A673 (cell line): ENCODE measurements around the gene FAM162B. TPM values are rescaled to one million over a fixed set of nuclear protein-coding genes. Genes with fewer than 3 reads are reported as not detected.
"Not testable (repeated sequence)": the region's sequence is repeated elsewhere in the genome, so short reads cannot be mapped to it uniquely, and the experiment has no call there.

Source experiments
- BruUV-seq: library from RNA; stranded (reverse); fragments of 400-500 nt; replicated peaks from 2 replicates; lab custom pipeline; 2021; lab: Mats Ljungman, UMichigan
- CTCF ChIA-PET: fragments of 300-600 bp; sonication (Branson Sonifier 250); formaldehyde crosslinking; loops from one replicate; lab custom pipeline; 2022; ENCODE audit warnings: antibody characterized with exemption; lab: Charles Lee
- POLR2A ChIA-PET: fragments of 300-600 bp; sonication (Branson Sonifier 250); formaldehyde crosslinking; loops from one replicate; lab custom pipeline; 2022; ENCODE audit warnings: antibody characterized with exemption; ENCODE audit not compliant: low non-redundant PET; lab: Charles Lee
- DNase-seq: peaks from one replicate; pipeline ENCODE4 v3.0.0-alpha.2; 2015; ENCODE audit warnings: low spot score
- H3K27ac ChIP-seq: fragments of 200-600 bp; sonication (generic); 2 replicates; pipeline ENCODE4 v1.5.1; 2016; ENCODE audit warnings: mixed run types, low read depth, mild to moderate bottlenecking, mixed read lengths, antibody characterized with exemption, low read length; ENCODE audit not compliant: poor library complexity, severe bottlenecking
- H3K27me3 ChIP-seq: fragments of 200-600 bp; sonication (generic); replicated peaks from 2 replicates; pipeline ENCODE4 v1.6.1; 2017; ENCODE audit warnings: mixed run types, low read depth, mild to moderate bottlenecking, mixed read lengths, antibody characterized with exemption, low read length; ENCODE audit not compliant: insufficient read depth, poor library complexity
- H3K36me3 ChIP-seq: fragments of 200-600 bp; sonication (generic); 2 replicates; pipeline ENCODE4 v1.6.1; 2016; ENCODE audit warnings: mixed run types, mild to moderate bottlenecking, mixed read lengths, antibody characterized with exemption, low read length; ENCODE audit not compliant: insufficient read depth, poor library complexity, severe bottlenecking
- H3K4me1 ChIP-seq: fragments of 200-600 bp; sonication (generic); 2 replicates; pipeline ENCODE4 v1.6.1; 2017; ENCODE audit warnings: mixed run types, mild to moderate bottlenecking, mixed read lengths, antibody characterized with exemption, low read length; ENCODE audit not compliant: insufficient read depth, poor library complexity, severe bottlenecking
- H3K4me3 ChIP-seq: fragments of 200-600 bp; sonication (generic); 2 replicates; pipeline ENCODE4 v1.5.1; 2016; ENCODE audit warnings: low read depth, mixed run types, mild to moderate bottlenecking, mixed read lengths, low read length; ENCODE audit not compliant: poor library complexity, severe bottlenecking
- H3K9me3 ChIP-seq: fragments of 200-600 bp; sonication (generic); 2 replicates; pipeline ENCODE4 v1.6.1; 2016; ENCODE audit warnings: mixed run types, low read depth, mild to moderate bottlenecking, mixed read lengths, antibody characterized with exemption, low read length; ENCODE audit not compliant: poor library complexity, severe bottlenecking
- CTCF ChIP-seq: fragments of 300-800, 200-600 bp; sonication (generic); conservative IDR thresholded peaks from 2 replicates; pipeline ENCODE4 v1.5.1; 2017; ENCODE audit warnings: low read depth, mild to moderate bottlenecking, antibody characterized with exemption, low read length, moderate library complexity, mixed read lengths
- EZH2 ChIP-seq: fragments of 200-600 bp; sonication (generic); IDR thresholded peaks from 2 replicates; pipeline ENCODE4 v1.6.1; 2017; ENCODE audit warnings: borderline replicate concordance, low read depth, mild to moderate bottlenecking, mixed read lengths, antibody characterized with exemption, low read length; ENCODE audit not compliant: poor library complexity, severe bottlenecking
- intact Hi-C: fragments of 100-400 bp; cut with micrococcal nuclease; formaldehyde crosslinking; loops from one replicate; pipeline ENCODE4 v1.10.0; 2022; ENCODE audit not compliant: unreplicated experiment
- total RNA-seq: library from RNA; stranded (reverse); gene quantifications from 2 replicates; pipeline ENCODE4 v1.2.3, GENCODE V29; 2021

FAM162B gene
- total RNA-seq, 1 experiment from 2014 or later = 0.97 TPM

GRCh38 chr6:116705917-116706316 is 59.6 kb downstream of the FAM162B start:
- BruUV-seq = no TSS peak
- H3K4me3 ChIP-seq = no peak overlapping the region
- H3K36me3 ChIP-seq = peaks cover 36% of the 10 kb centered on the region
- no peak overlapping the region for H3K27ac ChIP-seq
- DNase-seq = no peak
- POLR2A ChIA-PET = no interaction called here
- no peaks in the 10 kb centered on the region for H3K9me3 ChIP-seq
- TF ChIP-seq CTCF = no peak
- no peak for TF ChIP-seq EZH2
- no peaks in the 10 kb centered on the region for H3K27me3 ChIP-seq
- intact Hi-C loops = no loop called here
- no peaks in the 10 kb centered on the region for H3K4me1 ChIP-seq
- CTCF ChIA-PET = no interaction called here

GRCh38 chr6:116703888-116704287 is 61.6 kb downstream of the FAM162B start:
- H3K9me3 ChIP-seq, H3K27ac ChIP-seq, H3K27me3 ChIP-seq, H3K4me3 ChIP-seq, DNase-seq, H3K4me1 ChIP-seq, CTCF ChIA-PET, POLR2A ChIA-PET, BruUV-seq, intact Hi-C loops: not testable (repeated sequence)
- H3K36me3 ChIP-seq = peaks cover 41% of the 10 kb centered on the region

Other genes with a start within 250 kb of the FAM162B start
- not detected in 2 replicates for gene TRAPPC3L, start 220.0 kb downstream of the FAM162B start, total RNA-seq
- gene CALHM4, start 212.0 kb downstream of the FAM162B start, total RNA-seq = not detected in 2 replicates
- gene RWDD1, start 194.2 kb downstream of the FAM162B start, total RNA-seq = 47.2 and 52.3 TPM in 2 replicates
- 0.24 and 0.26 TPM in 2 replicates for gene RSPH4A, start 149.2 kb downstream of the FAM162B start, total RNA-seq
- 18.2 and 19.0 TPM in 2 replicates for gene ZUP1, start 97.0 kb downstream of the FAM162B start, total RNA-seq
- gene KPNA5, start 84.5 kb downstream of the FAM162B start, total RNA-seq = 17.3 and 19.4 TPM in 2 replicates
- not detected in 2 replicates for gene GPRC6A, start 63.4 kb upstream of the FAM162B start, total RNA-seq
- not detected in 2 replicates for gene RFX6, start 111.5 kb upstream of the FAM162B start, total RNA-seq